KG1 (cell line): Measurements from ENCODE around the gene ILK.

Experiments
- DNase-seq: peaks from one replicate; lab custom pipeline; 2025; lab: John Stamatoyannopoulos, UW

ILK gene

DNA sequence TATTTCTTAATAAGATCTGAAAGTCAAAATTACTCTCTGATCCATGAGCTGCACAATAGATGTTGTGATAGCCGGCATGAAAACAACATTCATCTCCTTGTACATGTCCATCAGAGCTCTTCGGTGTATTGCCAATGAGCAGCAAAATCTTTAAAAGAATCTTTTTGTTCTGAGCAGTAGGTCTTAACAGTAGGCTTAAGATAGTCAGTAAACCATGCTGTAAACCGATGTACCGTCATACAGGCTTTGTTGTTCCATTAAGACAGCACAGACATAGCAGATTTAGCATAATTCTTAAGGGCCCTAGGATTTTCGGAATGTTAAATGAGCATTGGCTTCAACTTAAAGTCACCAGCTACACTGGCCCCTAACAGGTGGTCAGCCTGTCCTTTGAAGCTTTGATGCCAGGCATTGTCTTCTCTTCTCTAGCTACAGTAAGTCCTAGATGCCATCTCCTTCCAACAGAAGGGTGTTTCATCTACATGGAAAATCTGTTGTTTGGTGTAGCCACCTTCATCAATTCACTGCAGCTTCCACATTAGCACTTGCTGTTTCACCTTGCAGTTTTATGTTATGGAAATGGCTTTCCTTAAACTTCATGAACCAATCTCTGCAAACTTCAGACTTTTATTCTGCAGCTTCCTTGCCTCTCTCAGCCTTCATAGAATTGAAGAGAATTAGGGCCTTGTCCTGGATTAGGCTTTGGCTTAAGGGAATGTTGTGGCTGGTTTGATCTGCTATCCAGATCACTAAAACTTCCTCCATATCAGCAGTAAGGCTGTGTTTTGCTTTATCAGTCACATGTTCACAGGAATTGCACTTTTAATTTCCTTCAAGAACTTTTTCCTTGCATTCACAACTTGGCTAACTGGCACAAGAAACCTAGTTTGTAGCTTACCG, 28.5 kb upstream of the ILK start:
- DNase-seq = no peak

DNA sequence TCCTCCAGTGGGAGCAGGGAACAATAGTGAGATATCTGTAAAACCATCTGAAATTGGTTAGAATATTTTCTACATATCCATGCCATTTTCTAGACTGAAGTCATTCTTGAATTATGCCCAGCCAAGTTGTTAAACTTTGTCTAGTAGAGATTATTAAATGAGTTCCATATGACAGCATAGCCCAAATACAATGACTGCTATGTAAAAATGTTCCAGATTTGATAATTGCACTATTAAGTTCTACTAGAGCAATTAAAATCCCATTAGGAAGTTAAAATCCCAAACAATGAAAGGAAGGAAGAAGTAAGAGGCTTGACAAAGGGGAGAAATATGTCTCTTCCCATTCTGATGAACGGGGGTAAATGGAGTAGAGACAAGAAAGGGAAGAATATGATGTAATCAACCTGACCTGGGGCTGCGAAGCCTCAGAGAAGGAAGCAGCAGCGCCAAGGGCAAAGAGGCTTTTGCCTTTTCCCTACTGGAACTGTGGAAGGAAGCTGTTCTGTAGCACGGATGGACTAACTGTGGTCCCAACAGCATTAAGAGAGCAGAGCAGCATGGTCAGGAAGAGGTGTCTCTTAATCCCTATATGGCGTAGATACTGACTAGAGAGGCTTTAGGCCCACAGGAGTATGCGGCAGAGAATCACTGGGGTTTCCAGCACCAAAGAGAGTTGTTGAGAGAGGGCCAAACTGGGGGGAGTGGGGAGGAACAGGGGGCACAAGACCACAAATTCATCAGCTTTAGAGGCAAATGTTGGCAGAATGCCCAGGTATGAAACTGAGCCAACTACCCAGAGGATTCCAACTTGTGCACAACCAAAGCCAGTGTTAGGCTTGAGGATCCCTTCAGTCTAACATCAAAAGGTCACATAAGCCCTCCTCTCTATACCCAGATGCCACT, 26.9 kb upstream of the ILK start:
- DNase-seq = no peak

GRCh38 chr11:6578134-6578533, 25.4 kb upstream of the ILK start:
- no peak for DNase-seq

DNA sequence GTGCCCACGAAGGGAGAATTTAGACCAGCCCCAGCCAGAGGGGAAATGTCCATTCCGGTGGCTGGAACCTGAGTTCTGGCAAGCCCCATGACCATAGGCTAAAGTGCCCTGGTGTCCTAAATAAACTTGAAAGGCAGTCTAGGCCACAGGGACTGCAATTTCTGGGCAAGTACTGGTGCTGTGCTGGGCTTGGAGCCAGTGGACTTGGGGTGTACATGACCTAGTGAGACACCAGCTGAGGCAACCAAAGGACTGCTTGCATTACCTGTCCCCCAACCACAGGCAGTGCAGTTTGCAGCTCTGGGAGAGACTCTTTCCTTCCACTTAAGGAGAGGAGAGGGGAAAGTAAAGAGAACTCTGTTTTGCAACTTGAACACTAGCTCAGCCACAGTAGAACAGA, 23.9 kb upstream of the ILK start:
- no peak for DNase-seq

DNA sequence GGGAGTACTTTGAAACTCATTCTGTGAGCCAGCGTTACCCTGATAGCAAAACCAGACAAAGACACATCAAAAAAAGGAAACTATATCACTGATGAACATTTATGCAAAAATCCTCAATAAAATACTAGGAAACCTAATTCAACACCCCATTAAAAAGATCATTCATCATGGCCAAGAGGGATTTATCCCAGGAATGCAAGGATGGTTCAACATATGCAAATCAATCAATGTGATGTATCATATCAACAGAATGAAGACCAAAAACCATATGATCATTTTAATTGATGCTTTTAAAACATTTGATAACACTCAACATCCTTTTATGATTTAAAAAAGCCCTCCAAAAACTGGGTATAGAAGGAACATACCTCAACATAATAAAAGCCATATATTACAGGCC, 20.0 kb upstream of the ILK start:
- no peak for DNase-seq

DNA sequence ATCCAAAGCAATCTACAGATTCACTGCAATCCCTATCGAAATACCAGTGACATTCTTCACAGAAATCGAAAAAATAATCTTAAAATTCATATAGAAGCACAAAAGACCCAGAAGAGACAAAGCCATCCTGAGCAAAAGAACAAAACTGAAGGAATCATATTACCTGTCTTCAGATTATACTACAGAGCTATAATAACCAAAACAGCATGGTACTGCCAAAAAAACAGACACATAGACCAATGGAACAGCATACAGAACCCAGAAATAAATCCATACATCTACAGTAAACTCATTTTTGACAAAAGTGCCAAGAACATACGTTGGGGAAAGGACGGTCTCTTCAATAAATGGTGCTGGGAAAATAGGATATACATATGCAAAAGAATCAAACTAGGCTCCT, 19.0 kb upstream of the ILK start:
- no peak for DNase-seq

DNA sequence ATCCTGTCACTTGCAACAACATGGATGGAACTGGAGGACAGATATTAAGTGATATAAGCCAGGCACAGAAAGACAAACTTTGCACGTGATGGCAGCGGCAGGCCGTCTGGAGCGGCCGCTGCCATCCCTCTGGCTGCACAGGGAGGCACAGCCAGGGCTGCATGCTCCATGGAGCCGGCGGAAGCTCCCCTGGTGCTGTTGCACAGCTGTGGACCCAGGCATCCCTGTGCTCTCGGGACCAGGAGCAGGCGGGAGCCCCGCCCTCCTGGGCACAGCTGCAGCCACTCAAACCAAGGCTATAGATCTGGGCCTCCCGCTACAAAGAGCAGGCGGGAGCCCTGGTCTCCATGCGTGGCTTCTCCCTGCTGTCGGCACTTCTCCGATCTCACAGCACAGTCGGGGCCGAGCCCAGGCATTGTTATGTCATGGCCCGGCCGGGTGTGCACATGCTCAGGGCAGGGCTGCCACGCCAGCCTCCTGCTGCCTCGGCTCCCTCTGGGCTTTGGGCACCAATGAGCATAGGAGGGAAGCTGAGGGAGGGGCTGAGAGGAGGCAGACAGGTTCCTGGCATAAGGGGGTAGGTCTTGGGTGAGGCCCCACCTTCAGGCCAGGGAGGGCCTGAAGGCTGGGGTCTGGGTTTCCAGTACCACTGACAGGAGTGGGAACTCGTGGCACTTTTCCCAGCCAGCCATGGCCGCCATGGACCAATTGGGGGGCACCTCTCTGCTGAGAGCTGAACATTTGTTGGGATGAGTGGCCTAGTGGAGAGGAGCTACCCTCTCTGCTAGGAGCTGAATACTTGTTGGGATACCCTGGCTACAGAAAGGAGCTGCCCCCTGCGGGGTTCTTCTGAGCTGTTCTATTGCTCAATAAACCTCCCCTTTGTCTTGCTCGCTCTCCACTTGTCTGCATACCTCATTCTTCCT, 16.9 kb upstream of the ILK start:
- DNase-seq = no peak

DNA sequence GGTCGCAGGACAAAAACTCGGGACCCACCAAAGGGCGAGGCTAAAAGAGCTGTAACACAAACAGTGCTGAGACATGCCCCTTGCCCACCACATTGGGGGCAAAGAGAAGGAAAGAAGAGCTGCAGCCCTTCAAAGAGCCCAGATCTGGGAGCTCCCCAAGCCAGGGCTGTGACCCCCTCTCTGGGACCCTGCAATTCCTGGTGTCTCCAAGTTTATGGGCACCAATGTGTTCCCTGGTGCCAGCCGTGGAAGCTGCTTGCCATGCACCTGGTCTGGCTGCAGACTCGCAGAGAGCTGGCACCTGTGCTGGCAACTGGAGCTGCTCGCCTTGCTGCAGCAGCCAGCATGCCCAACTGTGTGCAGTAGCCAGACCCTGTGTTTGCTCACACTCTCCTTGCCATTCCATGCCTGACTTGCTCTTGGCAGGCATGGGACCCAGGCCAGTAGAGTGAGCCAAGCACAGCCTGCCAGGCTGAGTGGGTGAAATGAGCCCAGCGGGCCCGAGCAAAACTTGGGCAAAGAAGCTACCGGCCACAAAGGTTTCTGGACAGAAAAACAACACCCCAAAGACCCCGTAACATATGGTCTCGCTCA, 16.1 kb upstream of the ILK start:
- DNase-seq = no peak

- DNase-seq = no peak
These were observed 15.6 kb upstream of the ILK start for GRCh38 chr11:6588018-6588417.

GRCh38 chr11:6594142-6594768, 9.3 kb upstream of the ILK start:
- no peak for DNase-seq

GRCh38 chr11:6596239-6596877, 7.2 kb upstream of the ILK start:
- DNase-seq = no peak

- DNase-seq = no peak
These were observed 5.0 kb upstream of the ILK start for GRCh38 chr11:6598555-6598954.

GRCh38 chr11:6599449-6599848, 4.1 kb upstream of the ILK start:
- DNase-seq = no peak

DNA sequence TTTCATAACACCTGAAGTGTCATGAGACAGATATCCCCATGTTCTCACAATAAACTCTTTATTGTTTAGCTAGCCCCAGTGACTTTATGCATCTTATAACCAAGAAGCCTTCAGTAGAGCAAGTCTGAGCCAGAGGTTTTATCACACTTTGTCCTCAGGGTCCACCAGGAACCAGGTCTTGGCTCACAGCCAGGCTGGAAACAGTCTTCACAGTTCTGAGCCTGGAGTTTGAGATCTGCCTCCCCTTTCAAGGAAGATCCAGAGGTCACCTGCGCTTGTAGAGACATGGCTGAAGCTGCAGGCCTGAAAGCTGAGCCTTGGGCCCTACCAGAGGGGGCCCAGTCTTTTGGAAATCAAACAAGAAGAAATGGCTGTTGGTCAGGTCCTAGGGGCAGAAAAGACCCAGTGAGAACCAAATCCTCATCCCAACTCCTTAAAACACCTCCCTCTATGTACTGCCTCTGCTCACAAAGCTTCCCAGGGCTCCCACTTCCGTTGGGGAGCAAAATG, 3.6 kb upstream of the ILK start:
- no peak for DNase-seq

- no peak for DNase-seq
These were observed 2.5 kb upstream of the ILK start for GRCh38 chr11:6601041-6601461.

DNA sequence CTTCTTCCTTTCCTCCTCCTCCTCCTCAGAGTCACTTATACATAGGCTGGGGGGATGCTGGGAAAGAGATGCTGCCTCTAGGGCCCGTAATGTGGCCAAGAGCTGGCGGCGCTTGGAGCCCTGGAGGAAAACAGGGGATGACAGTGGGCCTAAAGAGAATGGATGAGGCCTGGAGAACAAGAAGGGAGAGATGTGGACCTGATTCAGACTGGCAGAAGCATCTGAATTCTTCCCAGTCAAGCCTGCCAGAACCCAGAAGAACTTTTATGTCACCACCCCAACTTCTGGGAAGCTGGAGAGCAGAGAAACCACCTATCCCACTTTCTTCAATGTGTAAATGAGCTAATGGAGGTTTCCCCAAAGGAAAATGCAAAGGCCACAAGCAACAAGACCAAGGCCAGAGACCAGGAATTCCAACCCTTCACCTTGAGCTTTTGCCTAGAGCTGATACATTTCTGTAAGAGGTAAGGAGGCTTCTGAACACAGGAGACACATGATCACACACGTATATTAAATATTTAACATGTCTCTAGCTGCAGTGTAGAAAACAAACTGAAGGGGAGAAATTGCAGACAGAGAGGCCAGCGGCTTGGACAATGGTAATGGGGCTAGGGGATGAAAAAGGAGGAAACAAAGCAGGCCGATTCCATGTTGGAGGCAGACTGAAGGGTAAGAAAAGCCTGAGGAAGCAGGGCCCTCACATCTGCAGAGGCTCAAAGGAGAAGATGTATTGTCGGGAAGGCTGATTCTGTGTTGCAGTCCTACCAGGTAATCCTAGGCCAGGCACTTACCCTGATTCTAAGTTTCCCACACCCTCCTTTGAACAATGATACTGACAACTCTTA, 1.3 kb upstream of the ILK start:
- DNase-seq = no peak

DNA sequence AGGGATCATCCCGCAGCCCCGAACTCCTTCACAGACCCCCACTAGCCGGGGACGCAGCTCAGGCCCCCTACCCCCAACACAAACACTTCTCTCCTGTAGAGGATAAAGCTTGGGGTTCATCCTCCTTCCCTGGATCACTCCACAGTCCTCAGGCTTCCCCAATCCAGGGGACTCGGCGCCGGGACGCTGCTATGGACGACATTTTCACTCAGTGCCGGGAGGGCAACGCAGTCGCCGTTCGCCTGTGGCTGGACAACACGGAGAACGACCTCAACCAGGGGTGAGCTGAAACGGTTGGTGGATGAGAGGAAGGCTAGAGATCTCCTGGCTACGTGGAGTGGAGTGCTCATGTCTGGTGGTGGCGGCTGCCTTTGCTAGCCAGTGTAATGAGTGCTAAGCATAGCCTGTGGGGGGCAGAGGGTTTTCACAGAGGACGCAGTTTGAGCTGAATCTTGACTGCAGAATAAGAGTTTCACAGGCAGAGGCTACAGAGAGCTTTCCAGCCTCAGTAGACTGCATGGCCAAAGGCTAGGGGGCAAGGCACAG, 580 bp downstream of the ILK start:
- DNase-seq = no peak

GRCh38 chr11:6604790-6605189, 1.2 kb downstream of the ILK start:
- DNase-seq = no peak
